ENCODE results near the gene FAM53B. TPM values are rescaled to one million over a fixed set of nuclear protein-coding genes. Genes with fewer than 3 reads are reported as not detected.
"Not testable (repeated sequence)": the region's sequence is repeated elsewhere in the genome, so short reads cannot be mapped to it uniquely, and the experiment has no call there.

FAM53B gene
- total and polyA plus RNA-seq, 4 donors, result 5.1 to 20.6 (median 9.6) TPM

- no peaks in the 10 kb centered on the region for H3K9me3 ChIP-seq (ENCODE audit: control insufficient read depth, low read length)
- no peak overlapping the region for H3K4me3 ChIP-seq (ENCODE audit: low read length in 2 of 2)
- H3K4me1 ChIP-seq (ENCODE audit: control insufficient read depth in 1 of 2, insufficient read depth in 2 of 2, low read length in 2 of 2), result peaks cover 0 to 2% of the 10 kb centered on the region in 2 donors
- no peaks in the 10 kb centered on the region for H3K27me3 ChIP-seq (ENCODE audit: control insufficient read depth in 1 of 2, insufficient read depth in 2 of 2, low read length in 1 of 2)
- intact Hi-C loops (cut with DNase I), result no loop called here
- ATAC-seq (ENCODE audit: low FRiP score) (no peak), DNase-seq (no peak)
- peaks cover 0 to under 1% of the 10 kb centered on the region in 2 donors for H3K36me3 ChIP-seq (ENCODE audit: control insufficient read depth in 1 of 2, insufficient read depth in 2 of 2, low read length in 1 of 2)
- no peak overlapping the region for H3K27ac ChIP-seq (ENCODE audit: low read depth in 1 of 2, low read length in 2 of 2)
- WGBS, 2 donors, result 73 to 80% methylated on average over 5 of the region's 5 CpGs
Observed at GRCh38 chr10:124756156-124756903, 12.2 kb upstream of the FAM53B start.

- Histone ChIP-seq H3K27me3 (ENCODE audit: control insufficient read depth in 1 of 2, insufficient read depth in 2 of 2, low read length in 1 of 2) (no peaks in the 10 kb centered on the region), H3K4me3 (ENCODE audit: low read length in 2 of 2) (no peak overlapping the region), H3K27ac (ENCODE audit: low read depth in 1 of 2, low read length in 2 of 2) (no peak overlapping the region), H3K4me1 (ENCODE audit: control insufficient read depth in 1 of 2, insufficient read depth in 2 of 2, low read length in 2 of 2) (peaks cover 0 to 2% of the 10 kb centered on the region in 2 donors), H3K36me3 (ENCODE audit: control insufficient read depth in 1 of 2, insufficient read depth in 2 of 2, low read length in 1 of 2) (peaks cover 0 to 2% of the 10 kb centered on the region in 2 donors), H3K9me3 (ENCODE audit: control insufficient read depth, low read length) (no peaks in the 10 kb centered on the region)
- no peak for ATAC-seq (ENCODE audit: low FRiP score)
- intact Hi-C loops (cut with DNase I), result no loop called here
- WGBS, 2 donors, result 76 to 77% methylated on average over 2 of the region's 2 CpGs
- DNase-seq, result no peak
Observed at GRCh38 chr10:124755581-124755980, 11.4 kb upstream of the FAM53B start.

- H3K27ac ChIP-seq (ENCODE audit: low read depth in 1 of 2, low read length in 2 of 2), result no peak overlapping the region
- H3K4me1 ChIP-seq (ENCODE audit: control insufficient read depth in 1 of 2, insufficient read depth in 2 of 2, low read length in 2 of 2), result peaks cover 0 to 2% of the 10 kb centered on the region in 2 donors
- intact Hi-C loops (cut with DNase I), result no loop called here
- H3K4me3 ChIP-seq (ENCODE audit: low read length in 2 of 2), result no peak overlapping the region
- no peaks in the 10 kb centered on the region for H3K9me3 ChIP-seq (ENCODE audit: control insufficient read depth, low read length)
- peaks cover 0 to 2% of the 10 kb centered on the region in 2 donors for H3K36me3 ChIP-seq (ENCODE audit: control insufficient read depth in 1 of 2, insufficient read depth in 2 of 2, low read length in 1 of 2)
- no peak for ATAC-seq (ENCODE audit: low FRiP score)
- H3K27me3 ChIP-seq (ENCODE audit: control insufficient read depth in 1 of 2, insufficient read depth in 2 of 2, low read length in 1 of 2), result no peaks in the 10 kb centered on the region
- 88 to 89% methylated on average over 5 of the region's 5 CpGs for WGBS, 2 donors
- DNase-seq, result no peak
Observed at GRCh38 chr10:124754227-124754626, 10.0 kb upstream of the FAM53B start.

GRCh38 chr10:124748953-124749645, 4.9 kb upstream of the FAM53B start:
- Histone ChIP-seq H3K9me3 (ENCODE audit: control insufficient read depth, low read length) (no peaks in the 10 kb centered on the region), H3K4me1 (ENCODE audit: control insufficient read depth in 1 of 2, insufficient read depth in 2 of 2, low read length in 2 of 2) (no peaks in the 10 kb centered on the region), H3K27me3 (ENCODE audit: control insufficient read depth in 1 of 2, insufficient read depth in 2 of 2, low read length in 1 of 2) (no peaks in the 10 kb centered on the region), H3K4me3 (ENCODE audit: low read length in 2 of 2) (no peak overlapping the region), H3K36me3 (ENCODE audit: control insufficient read depth in 1 of 2, insufficient read depth in 2 of 2, low read length in 1 of 2) (peaks cover 0 to 3% of the 10 kb centered on the region in 2 donors), H3K27ac (ENCODE audit: low read depth in 1 of 2, low read length in 2 of 2) (no peak overlapping the region)
- 78 to 83% methylated on average over 4 of the region's 4 CpGs for WGBS, 2 donors
- intact Hi-C loops (cut with DNase I), result no loop called here
- ATAC-seq (ENCODE audit: low FRiP score) (no peak), DNase-seq (no peak)

- Histone ChIP-seq H3K4me3 (ENCODE audit: low read length in 2 of 2) (no peak overlapping the region), H3K4me1 (ENCODE audit: control insufficient read depth in 1 of 2, insufficient read depth in 2 of 2, low read length in 2 of 2) (no peaks in the 10 kb centered on the region), H3K27ac (ENCODE audit: low read depth in 1 of 2, low read length in 2 of 2) (no peak overlapping the region), H3K36me3 (ENCODE audit: control insufficient read depth in 1 of 2, insufficient read depth in 2 of 2, low read length in 1 of 2) (peaks cover 0 to 3% of the 10 kb centered on the region in 2 donors), H3K27me3 (ENCODE audit: control insufficient read depth in 1 of 2, insufficient read depth in 2 of 2, low read length in 1 of 2) (no peaks in the 10 kb centered on the region), H3K9me3 (ENCODE audit: control insufficient read depth, low read length) (no peaks in the 10 kb centered on the region)
- 81 to 89% methylated on average over 3 of the region's 3 CpGs for WGBS, 2 donors
- DNase-seq (no peak), ATAC-seq (ENCODE audit: low FRiP score) (no peak)
- intact Hi-C loops (cut with DNase I), result no loop called here
Observed at GRCh38 chr10:124748166-124748565, 4.0 kb upstream of the FAM53B start.

- WGBS, 2 donors, result 81 to 86% methylated on average over 1 of the region's 1 CpG
- Histone ChIP-seq H3K4me3 (ENCODE audit: low read length in 2 of 2) (no peak overlapping the region), H3K4me1 (ENCODE audit: control insufficient read depth in 1 of 2, insufficient read depth in 2 of 2, low read length in 2 of 2) (no peaks in the 10 kb centered on the region), H3K9me3 (ENCODE audit: control insufficient read depth, low read length) (no peaks in the 10 kb centered on the region), H3K27ac (ENCODE audit: low read depth in 1 of 2, low read length in 2 of 2) (no peak overlapping the region), H3K27me3 (ENCODE audit: control insufficient read depth in 1 of 2, insufficient read depth in 2 of 2, low read length in 1 of 2) (no peaks in the 10 kb centered on the region), H3K36me3 (ENCODE audit: control insufficient read depth in 1 of 2, insufficient read depth in 2 of 2, low read length in 1 of 2) (peaks cover 0 to 3% of the 10 kb centered on the region in 2 donors)
- intact Hi-C loops (cut with DNase I), result no loop called here
- no peak for ATAC-seq (ENCODE audit: low FRiP score)
- no peak for DNase-seq
Observed at GRCh38 chr10:124747745-124748144, 3.6 kb upstream of the FAM53B start.

- Histone ChIP-seq H3K27ac (ENCODE audit: low read depth in 1 of 2, low read length in 2 of 2) (no peak overlapping the region), H3K36me3 (ENCODE audit: control insufficient read depth in 1 of 2, insufficient read depth in 2 of 2, low read length in 1 of 2) (peaks cover 0 to 3% of the 10 kb centered on the region in 2 donors), H3K4me1 (ENCODE audit: control insufficient read depth in 1 of 2, insufficient read depth in 2 of 2, low read length in 2 of 2) (no peaks in the 10 kb centered on the region), H3K9me3 (ENCODE audit: control insufficient read depth, low read length) (no peaks in the 10 kb centered on the region), H3K27me3 (ENCODE audit: control insufficient read depth in 1 of 2, insufficient read depth in 2 of 2, low read length in 1 of 2) (no peaks in the 10 kb centered on the region), H3K4me3 (ENCODE audit: low read length in 2 of 2) (no peak overlapping the region)
- WGBS, 2 donors, result 86 to 92% methylated on average over 2 of the region's 2 CpGs
- DNase-seq (no peak), ATAC-seq (ENCODE audit: low FRiP score) (no peak)
- intact Hi-C loops (cut with DNase I), result no loop called here
Observed at GRCh38 chr10:124746992-124747391, 2.8 kb upstream of the FAM53B start.

- H3K27ac ChIP-seq (ENCODE audit: low read depth in 1 of 2, low read length in 2 of 2); ATAC-seq (ENCODE audit: low FRiP score); H3K27me3 ChIP-seq (ENCODE audit: control insufficient read depth in 1 of 2, insufficient read depth in 2 of 2, low read length in 1 of 2); H3K36me3 ChIP-seq (ENCODE audit: control insufficient read depth in 1 of 2, insufficient read depth in 2 of 2, low read length in 1 of 2); H3K9me3 ChIP-seq (ENCODE audit: control insufficient read depth, low read length); H3K4me3 ChIP-seq (ENCODE audit: low read length in 2 of 2); intact Hi-C loops (cut with DNase I); DNase-seq; H3K4me1 ChIP-seq (ENCODE audit: control insufficient read depth in 1 of 2, insufficient read depth in 2 of 2, low read length in 2 of 2): not testable (repeated sequence)
- WGBS, 2 donors, result 96 to 97% methylated on average over 8 of the region's 8 CpGs
Observed at GRCh38 chr10:124746447-124746846, 2.3 kb upstream of the FAM53B start.

GRCh38 chr10:124745673-124746072, 1.5 kb upstream of the FAM53B start:
- intact Hi-C loops (cut with DNase I), result loop anchor here in 1 of 2 donors (2.0 kb wide), 1 partner anchor 205 kb away; no protein-coding TSS in a partner anchor
- no peak overlapping the region for H3K27ac ChIP-seq (ENCODE audit: low read depth in 1 of 2, low read length in 2 of 2)
- 27 to 32% methylated on average over 3 of the region's 3 CpGs for WGBS, 2 donors
- H3K36me3 ChIP-seq (ENCODE audit: control insufficient read depth in 1 of 2, insufficient read depth in 2 of 2, low read length in 1 of 2), result peaks cover 0 to 1% of the 10 kb centered on the region in 2 donors
- ATAC-seq (ENCODE audit: low FRiP score) (no peak), DNase-seq (no peak)
- H3K27me3 ChIP-seq (ENCODE audit: control insufficient read depth in 1 of 2, insufficient read depth in 2 of 2, low read length in 1 of 2), result no peaks in the 10 kb centered on the region
- no peaks in the 10 kb centered on the region for H3K9me3 ChIP-seq (ENCODE audit: control insufficient read depth, low read length)
- H3K4me1 ChIP-seq (ENCODE audit: control insufficient read depth in 1 of 2, insufficient read depth in 2 of 2, low read length in 2 of 2), result peaks cover 0 to under 1% of the 10 kb centered on the region in 2 donors
- no peak overlapping the region for H3K4me3 ChIP-seq (ENCODE audit: low read length in 2 of 2)

All from aorta (tissue), 5 donors.